DMS 273 (cell line): ENCODE data around the gene PARVA.
"Not testable (repeated sequence)": the region's sequence is repeated elsewhere in the genome, so short reads cannot be mapped to it uniquely, and the experiment has no call there.

Source experiments
- DNase-seq: peaks from one replicate; lab custom pipeline; 2025; ENCODE audit not compliant: unreplicated experiment; lab: John Stamatoyannopoulos, UW

Gene PARVA

GRCh38 chr11:12496181-12497025 is 119.0 kb downstream of the PARVA start:
- DNase-seq = no peak

GRCh38 chr11:12497431-12497830 is 120.1 kb downstream of the PARVA start:
- DNase-seq = no peak

- no peak for DNase-seq
These were observed 121.7 kb downstream of the PARVA start for GRCh38 chr11:12499071-12499470.

- no peak for DNase-seq
These were observed 124.7 kb downstream of the PARVA start for GRCh38 chr11:12502046-12502445.

GRCh38 chr11:12503039-12503484 is 125.7 kb downstream of the PARVA start:
- DNase-seq = no peak

- DNase-seq = no peak
These were observed 126.5 kb downstream of the PARVA start for GRCh38 chr11:12503886-12504285.

GRCh38 chr11:12505183-12505582 is 127.8 kb downstream of the PARVA start:
- no peak for DNase-seq

- no peak for DNase-seq
These were observed 129.1 kb downstream of the PARVA start for GRCh38 chr11:12506404-12506921.

GRCh38 chr11:12507391-12507790 is 130.0 kb downstream of the PARVA start:
- no peak for DNase-seq

GRCh38 chr11:12508151-12508751 is 130.9 kb downstream of the PARVA start:
- no peak for DNase-seq

GRCh38 chr11:12509371-12509770 is 132.0 kb downstream of the PARVA start:
- no peak for DNase-seq

- no peak for DNase-seq
These were observed 134.8 kb downstream of the PARVA start for GRCh38 chr11:12512132-12512531.

GRCh38 chr11:12512826-12513395 is 135.5 kb downstream of the PARVA start:
- DNase-seq = no peak

- DNase-seq = no peak
These were observed 139.2 kb downstream of the PARVA start for GRCh38 chr11:12516387-12517105.

GRCh38 chr11:12517306-12517705 is 139.9 kb downstream of the PARVA start:
- no peak for DNase-seq

GRCh38 chr11:12517741-12518140 is 140.4 kb downstream of the PARVA start:
- DNase-seq = no peak

GRCh38 chr11:12518606-12519385 is 141.4 kb downstream of the PARVA start:
- DNase-seq = peak; percentile 67

GRCh38 chr11:12520054-12520453 is 142.7 kb downstream of the PARVA start:
- no peak for DNase-seq

GRCh38 chr11:12520576-12520975 is 143.2 kb downstream of the PARVA start:
- not testable (repeated sequence) for DNase-seq

GRCh38 chr11:12523180-12523924 is 146.0 kb downstream of the PARVA start:
- DNase-seq = no peak
